ENCODE results near the gene HLA-DPB1.
A peak's percentile ranks its signal among the peaks of the same experiment; 100 is the strongest.

DNA sequence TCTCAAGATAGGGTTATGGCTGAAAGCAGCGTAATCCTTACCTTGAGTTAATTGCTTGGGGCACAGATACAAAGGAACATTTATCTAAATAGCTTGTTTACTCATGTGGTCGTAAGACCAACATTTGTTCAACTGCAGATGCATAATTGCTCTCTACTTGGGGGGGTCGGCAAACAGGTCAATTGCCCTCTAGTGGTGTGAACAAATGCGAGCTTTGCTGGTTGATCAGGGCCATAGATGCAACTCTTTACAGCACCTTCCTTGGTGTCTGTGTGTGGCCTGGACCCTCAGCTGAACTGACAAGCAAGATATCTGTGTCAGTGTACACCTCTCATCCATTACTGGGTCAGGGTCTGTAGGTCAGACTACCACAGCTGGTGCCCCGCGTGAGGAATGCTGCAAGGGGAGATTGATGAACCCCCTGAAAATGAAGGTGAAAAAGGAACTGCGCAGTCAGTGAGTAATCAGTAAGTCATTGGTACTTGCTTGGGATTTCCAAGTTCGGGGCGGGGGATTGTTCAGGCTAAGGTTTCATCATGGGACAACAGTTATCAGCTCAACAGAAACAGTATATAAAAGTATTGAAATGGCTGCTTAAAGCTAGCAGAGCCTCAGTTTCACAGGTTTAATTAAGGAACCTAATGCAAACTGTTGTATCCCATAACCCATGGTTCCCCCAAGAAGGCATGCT is 26.3 kb upstream of the HLA-DPB1 start:
- TF ChIP-seq, protein P1, sequence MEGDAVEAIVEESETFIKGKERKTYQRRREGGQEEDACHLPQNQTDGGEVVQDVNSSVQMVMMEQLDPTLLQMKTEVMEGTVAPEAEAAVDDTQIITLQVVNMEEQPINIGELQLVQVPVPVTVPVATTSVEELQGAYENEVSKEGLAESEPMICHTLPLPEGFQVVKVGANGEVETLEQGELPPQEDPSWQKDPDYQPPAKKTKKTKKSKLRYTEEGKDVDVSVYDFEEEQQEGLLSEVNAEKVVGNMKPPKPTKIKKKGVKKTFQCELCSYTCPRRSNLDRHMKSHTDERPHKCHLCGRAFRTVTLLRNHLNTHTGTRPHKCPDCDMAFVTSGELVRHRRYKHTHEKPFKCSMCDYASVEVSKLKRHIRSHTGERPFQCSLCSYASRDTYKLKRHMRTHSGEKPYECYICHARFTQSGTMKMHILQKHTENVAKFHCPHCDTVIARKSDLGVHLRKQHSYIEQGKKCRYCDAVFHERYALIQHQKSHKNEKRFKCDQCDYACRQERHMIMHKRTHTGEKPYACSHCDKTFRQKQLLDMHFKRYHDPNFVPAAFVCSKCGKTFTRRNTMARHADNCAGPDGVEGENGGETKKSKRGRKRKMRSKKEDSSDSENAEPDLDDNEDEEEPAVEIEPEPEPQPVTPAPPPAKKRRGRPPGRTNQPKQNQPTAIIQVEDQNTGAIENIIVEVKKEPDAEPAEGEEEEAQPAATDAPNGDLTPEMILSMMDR (IDR thresholded peaks at IDR 0.05) = peak in 1 of 6 experiments; percentile 14
- TF ChIP-seq POLR2A (IDR thresholded peaks at IDR 0.05) = no peak
